AG04450 (cell line): ENCODE data around the gene POMGNT2. TPM values are rescaled to one million over a fixed set of nuclear protein-coding genes. Genes with fewer than 3 reads are reported as not detected.

Experiments
- CTCF ChIA-PET: fragments of 300-600, 350-600 bp; formaldehyde crosslinking; extraction: SDS; loops from one replicate; lab custom pipeline; 2022; ENCODE audit warnings: antibody characterized with exemption, inconsistent platforms; lab: Charles Lee
- POLR2A ChIA-PET: fragments of 350-600 bp; formaldehyde crosslinking; extraction: SDS; loops from one replicate; lab custom pipeline; 2021; ENCODE audit warnings: antibody characterized with exemption, inconsistent platforms; lab: Yijun Ruan, JAX
- DNase-seq: peaks from one replicate; pipeline ENCODE4 v3.0.0-alpha.2; 2011; ENCODE audit warnings: low read depth, low spot score
- H3K27ac ChIP-seq: one replicate; pipeline ENCODE4 v1.5.1; 2012; ENCODE audit warnings: low read depth, low read length, control low read depth
- H3K27me3 ChIP-seq: one replicate; pipeline ENCODE4 v1.6.0; 2012; ENCODE audit warnings: low read length; ENCODE audit not compliant: control insufficient read depth, insufficient read depth
- H3K4me3 ChIP-seq: 2 replicates; pipeline ENCODE4 v1.5.1; 2011; ENCODE audit warnings: mild to moderate bottlenecking, low read depth, low read length, control low read depth
- H3K9me3 ChIP-seq: 2 replicates; pipeline ENCODE4 v1.5.1; 2012; ENCODE audit warnings: low read length; ENCODE audit not compliant: control insufficient read depth, insufficient read depth
- polyA plus RNA-seq: library from polyadenylated mRNA; depleted of rRNA; stranded (reverse); fragments of >200 nt; gene quantifications from 2 replicates; pipeline ENCODE4 v1.2.3, GENCODE V29; 2011
- TF ChIP-seq, protein P1 (sequence below): IDR thresholded peaks from 2 replicates; pipeline ENCODE4 v1.5.1; 2011; ENCODE audit warnings: low read depth, low read length, control low read depth, inconsistent platforms

POMGNT2 gene
- polyA plus RNA-seq, 1 experiment = 9.3 TPM

GRCh38 chr3:43148033-43148432, 42.2 kb upstream of the POMGNT2 start:
- H3K27ac ChIP-seq = no peak overlapping the region
- no peak for DNase-seq
- TF ChIP-seq, protein P1, sequence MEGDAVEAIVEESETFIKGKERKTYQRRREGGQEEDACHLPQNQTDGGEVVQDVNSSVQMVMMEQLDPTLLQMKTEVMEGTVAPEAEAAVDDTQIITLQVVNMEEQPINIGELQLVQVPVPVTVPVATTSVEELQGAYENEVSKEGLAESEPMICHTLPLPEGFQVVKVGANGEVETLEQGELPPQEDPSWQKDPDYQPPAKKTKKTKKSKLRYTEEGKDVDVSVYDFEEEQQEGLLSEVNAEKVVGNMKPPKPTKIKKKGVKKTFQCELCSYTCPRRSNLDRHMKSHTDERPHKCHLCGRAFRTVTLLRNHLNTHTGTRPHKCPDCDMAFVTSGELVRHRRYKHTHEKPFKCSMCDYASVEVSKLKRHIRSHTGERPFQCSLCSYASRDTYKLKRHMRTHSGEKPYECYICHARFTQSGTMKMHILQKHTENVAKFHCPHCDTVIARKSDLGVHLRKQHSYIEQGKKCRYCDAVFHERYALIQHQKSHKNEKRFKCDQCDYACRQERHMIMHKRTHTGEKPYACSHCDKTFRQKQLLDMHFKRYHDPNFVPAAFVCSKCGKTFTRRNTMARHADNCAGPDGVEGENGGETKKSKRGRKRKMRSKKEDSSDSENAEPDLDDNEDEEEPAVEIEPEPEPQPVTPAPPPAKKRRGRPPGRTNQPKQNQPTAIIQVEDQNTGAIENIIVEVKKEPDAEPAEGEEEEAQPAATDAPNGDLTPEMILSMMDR = no peak
- ChIA-PET POLR2A (no interaction called here), CTCF (interaction anchor here (2.7 kb wide), 1 partner anchor 186 kb away, joined by 20 read pairs; no protein-coding TSS in a partner anchor)
- no peaks in the 10 kb centered on the region for H3K9me3 ChIP-seq
- no peak overlapping the region for H3K4me3 ChIP-seq
- peaks cover 11% of the 10 kb centered on the region for H3K27me3 ChIP-seq

DNA sequence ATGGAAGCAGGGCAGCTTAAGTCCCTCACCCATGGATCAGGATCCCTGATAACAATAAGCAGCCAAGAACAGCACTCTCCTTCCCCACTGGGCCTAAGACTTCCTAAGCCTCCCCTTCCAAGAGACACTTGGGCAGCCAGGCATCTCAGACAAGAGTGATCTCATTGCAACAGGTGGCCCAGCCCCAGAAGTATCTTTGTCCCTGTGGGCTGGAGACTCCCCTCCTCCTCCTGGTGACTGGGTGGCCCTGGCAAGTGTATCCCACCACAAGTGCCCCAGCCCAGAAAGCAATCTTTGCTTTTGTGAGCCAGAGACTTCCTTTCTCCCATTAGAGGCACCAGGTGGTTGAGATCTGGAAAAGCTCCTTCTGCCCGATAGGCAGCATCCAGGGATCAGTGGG, 40.7 kb upstream of the POMGNT2 start:
- POLR2A ChIA-PET = no interaction called here
- no peaks in the 10 kb centered on the region for H3K9me3 ChIP-seq
- CTCF ChIA-PET = interaction anchor here (1.4 kb wide), 1 partner anchor 9 kb away, joined by 4 read pairs; no protein-coding TSS in a partner anchor
- peaks cover 11% of the 10 kb centered on the region for H3K27me3 ChIP-seq
- H3K4me3 ChIP-seq = no peak overlapping the region
- H3K27ac ChIP-seq = no peak overlapping the region
- TF ChIP-seq, protein P1 = no peak
- no peak for DNase-seq

GRCh38 chr3:43144761-43145490, 39.0 kb upstream of the POMGNT2 start:
- POLR2A ChIA-PET = no interaction called here
- CTCF ChIA-PET = interaction anchor here (3.0 kb wide), 1 partner anchor 183 kb away, joined by 18 read pairs; no protein-coding TSS in a partner anchor
- H3K27ac ChIP-seq = no peak overlapping the region
- H3K9me3 ChIP-seq = no peaks in the 10 kb centered on the region
- no peak for DNase-seq
- peaks cover 10% of the 10 kb centered on the region for H3K27me3 ChIP-seq
- H3K4me3 ChIP-seq = no peak overlapping the region
- TF ChIP-seq, protein P1 = no peak

GRCh38 chr3:43142472-43142871, 36.6 kb upstream of the POMGNT2 start:
- DNase-seq = no peak
- Histone ChIP-seq H3K4me3 (no peak overlapping the region), H3K9me3 (no peaks in the 10 kb centered on the region), H3K27me3 (peaks cover 4% of the 10 kb centered on the region), H3K27ac (no peak overlapping the region)
- TF ChIP-seq, protein P1 = no peak
- ChIA-PET POLR2A (no interaction called here), CTCF (interaction anchor here (0.6 kb wide), 1 partner anchor 10 kb away, joined by 3 read pairs; no protein-coding TSS in a partner anchor)

- POLR2A ChIA-PET = no interaction called here
- H3K27ac ChIP-seq = no peak overlapping the region
- CTCF ChIA-PET = interaction anchor here (0.6 kb wide), 1 partner anchor 23 kb away, joined by 3 read pairs; no protein-coding TSS in a partner anchor
- TF ChIP-seq, protein P1 = no peak
- DNase-seq = no peak
- no peak overlapping the region for H3K4me3 ChIP-seq
- H3K27me3 ChIP-seq = peaks cover 2% of the 10 kb centered on the region
- no peaks in the 10 kb centered on the region for H3K9me3 ChIP-seq
Observed at GRCh38 chr3:43138488-43139231, 32.8 kb upstream of the POMGNT2 start.
